ENCODE measurements around the gene ACOX3.

DNA sequence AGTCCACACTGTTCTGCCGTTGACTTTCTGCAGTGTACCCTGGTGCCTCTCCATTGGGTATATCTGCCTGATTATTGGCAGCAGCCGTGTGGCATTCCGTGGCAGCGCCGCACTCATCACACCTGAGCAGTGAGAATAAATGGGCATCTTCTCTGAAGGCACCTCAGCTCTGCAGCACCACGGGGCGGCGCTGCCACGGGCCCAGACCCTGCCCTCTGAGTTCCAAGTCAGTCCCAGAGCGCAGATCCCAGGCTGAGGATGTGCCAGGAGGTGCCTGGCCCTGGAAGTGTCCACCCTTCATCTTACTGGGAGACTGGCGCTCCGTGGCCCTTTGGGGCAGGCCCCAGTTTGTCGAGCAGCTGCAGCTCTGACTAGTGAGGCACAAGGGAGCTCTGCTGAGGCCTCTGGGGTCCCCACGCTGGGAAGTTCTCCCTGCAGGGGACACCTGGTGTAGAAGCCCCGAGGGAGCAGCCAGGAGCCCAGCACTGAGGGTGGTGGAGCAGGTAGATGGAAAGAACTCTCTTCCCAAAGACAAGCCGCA is 36.6 kb upstream of the ACOX3 start:
- TF ChIP-seq POLR2AphosphoS5 (IDR thresholded peaks at IDR 0.05) (no peak), POLR2A (IDR thresholded peaks at IDR 0.05) (no peak), EP300 (IDR thresholded peaks at IDR 0.05) (no peak)
- TF ChIP-seq, protein P1, sequence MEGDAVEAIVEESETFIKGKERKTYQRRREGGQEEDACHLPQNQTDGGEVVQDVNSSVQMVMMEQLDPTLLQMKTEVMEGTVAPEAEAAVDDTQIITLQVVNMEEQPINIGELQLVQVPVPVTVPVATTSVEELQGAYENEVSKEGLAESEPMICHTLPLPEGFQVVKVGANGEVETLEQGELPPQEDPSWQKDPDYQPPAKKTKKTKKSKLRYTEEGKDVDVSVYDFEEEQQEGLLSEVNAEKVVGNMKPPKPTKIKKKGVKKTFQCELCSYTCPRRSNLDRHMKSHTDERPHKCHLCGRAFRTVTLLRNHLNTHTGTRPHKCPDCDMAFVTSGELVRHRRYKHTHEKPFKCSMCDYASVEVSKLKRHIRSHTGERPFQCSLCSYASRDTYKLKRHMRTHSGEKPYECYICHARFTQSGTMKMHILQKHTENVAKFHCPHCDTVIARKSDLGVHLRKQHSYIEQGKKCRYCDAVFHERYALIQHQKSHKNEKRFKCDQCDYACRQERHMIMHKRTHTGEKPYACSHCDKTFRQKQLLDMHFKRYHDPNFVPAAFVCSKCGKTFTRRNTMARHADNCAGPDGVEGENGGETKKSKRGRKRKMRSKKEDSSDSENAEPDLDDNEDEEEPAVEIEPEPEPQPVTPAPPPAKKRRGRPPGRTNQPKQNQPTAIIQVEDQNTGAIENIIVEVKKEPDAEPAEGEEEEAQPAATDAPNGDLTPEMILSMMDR (IDR thresholded peaks at IDR 0.05): no peak

Measured in stomach (tissue), 4 donors.